ENCODE results near the gene DNAJB13.

The DNAJB13 gene

DNA sequence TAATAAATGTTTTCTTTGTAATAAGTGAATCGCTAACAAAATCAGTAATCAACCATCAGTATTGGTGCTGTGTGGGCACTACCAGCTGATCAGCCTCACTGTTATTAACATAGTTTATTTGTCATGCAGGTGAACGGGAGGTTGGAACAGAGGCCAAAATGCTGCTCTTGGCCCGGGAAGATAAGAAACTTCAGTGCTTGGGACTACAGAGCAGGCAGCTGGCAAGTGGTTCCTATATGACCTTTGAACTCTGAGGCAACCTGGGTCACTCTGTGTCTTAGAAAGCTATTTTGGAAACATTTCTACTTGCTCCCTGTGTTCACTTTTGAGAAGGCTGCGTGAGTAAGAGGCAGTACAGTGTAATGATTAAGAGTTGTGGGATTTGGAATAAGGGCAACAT lies 36.5 kb upstream of the DNAJB13 start (continued):
- TF ChIP-seq ZNF416 (tag by site-specific recombination; IDR thresholded peaks at IDR 0.05) = no peak
- TF ChIP-seq, protein P1, sequence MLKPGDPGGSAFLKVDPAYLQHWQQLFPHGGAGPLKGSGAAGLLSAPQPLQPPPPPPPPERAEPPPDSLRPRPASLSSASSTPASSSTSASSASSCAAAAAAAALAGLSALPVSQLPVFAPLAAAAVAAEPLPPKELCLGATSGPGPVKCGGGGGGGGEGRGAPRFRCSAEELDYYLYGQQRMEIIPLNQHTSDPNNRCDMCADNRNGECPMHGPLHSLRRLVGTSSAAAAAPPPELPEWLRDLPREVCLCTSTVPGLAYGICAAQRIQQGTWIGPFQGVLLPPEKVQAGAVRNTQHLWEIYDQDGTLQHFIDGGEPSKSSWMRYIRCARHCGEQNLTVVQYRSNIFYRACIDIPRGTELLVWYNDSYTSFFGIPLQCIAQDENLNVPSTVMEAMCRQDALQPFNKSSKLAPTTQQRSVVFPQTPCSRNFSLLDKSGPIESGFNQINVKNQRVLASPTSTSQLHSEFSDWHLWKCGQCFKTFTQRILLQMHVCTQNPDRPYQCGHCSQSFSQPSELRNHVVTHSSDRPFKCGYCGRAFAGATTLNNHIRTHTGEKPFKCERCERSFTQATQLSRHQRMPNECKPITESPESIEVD (tag by site-specific recombination; IDR thresholded peaks at IDR 0.05) = no peak
- TF ChIP-seq, protein P2, sequence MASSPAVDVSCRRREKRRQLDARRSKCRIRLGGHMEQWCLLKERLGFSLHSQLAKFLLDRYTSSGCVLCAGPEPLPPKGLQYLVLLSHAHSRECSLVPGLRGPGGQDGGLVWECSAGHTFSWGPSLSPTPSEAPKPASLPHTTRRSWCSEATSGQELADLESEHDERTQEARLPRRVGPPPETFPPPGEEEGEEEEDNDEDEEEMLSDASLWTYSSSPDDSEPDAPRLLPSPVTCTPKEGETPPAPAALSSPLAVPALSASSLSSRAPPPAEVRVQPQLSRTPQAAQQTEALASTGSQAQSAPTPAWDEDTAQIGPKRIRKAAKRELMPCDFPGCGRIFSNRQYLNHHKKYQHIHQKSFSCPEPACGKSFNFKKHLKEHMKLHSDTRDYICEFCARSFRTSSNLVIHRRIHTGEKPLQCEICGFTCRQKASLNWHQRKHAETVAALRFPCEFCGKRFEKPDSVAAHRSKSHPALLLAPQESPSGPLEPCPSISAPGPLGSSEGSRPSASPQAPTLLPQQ (tag by site-specific recombination; IDR thresholded peaks at IDR 0.05) = no peak
- TF ChIP-seq KLF7 (tag by site-specific recombination; IDR thresholded peaks at IDR 0.05; ENCODE audit: borderline replicate concordance) = no peak
- no peak for TF ChIP-seq SP2 (tag by site-specific recombination; IDR thresholded peaks at IDR 0.05)
- TF ChIP-seq ZNF677 (tag by site-specific recombination; IDR thresholded peaks at IDR 0.05) = no peak
- no peak for TF ChIP-seq ZFP37 (tag by site-specific recombination; IDR thresholded peaks at IDR 0.05)

DNA sequence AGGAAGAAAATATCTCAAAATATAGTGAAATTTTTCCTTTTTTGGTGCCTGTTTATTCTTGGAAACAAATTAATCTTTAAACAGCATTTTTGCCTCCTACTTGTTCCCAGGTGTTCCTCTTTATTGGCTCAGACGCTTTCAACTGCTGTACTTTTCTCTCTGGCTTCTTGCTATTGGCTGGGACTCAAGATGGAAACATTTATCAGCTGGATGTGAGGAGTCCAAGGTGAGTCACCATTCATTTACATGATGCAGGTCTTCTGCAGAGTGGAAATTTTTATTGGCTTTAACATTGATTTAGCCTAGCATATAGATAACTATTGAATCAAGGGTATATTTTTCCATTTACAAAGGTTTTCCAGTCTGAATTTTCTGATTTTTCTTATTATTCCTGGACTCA lies 34.4 kb upstream of the DNAJB13 start:
- Histone ChIP-seq H3K4me1 (ENCODE audit: control insufficient read depth, insufficient read depth, low read length) (no peaks in the 10 kb centered on the region), H3K27ac (ENCODE audit: extremely low read depth, low read depth, low read length) (no peak overlapping the region), H3K4me3 (ENCODE audit: low read depth, low read length) (no peak overlapping the region), H3K9me3 (ENCODE audit: control insufficient read depth, insufficient read depth, low read depth, low read length) (no peaks in the 10 kb centered on the region), H3K36me3 (ENCODE audit: control insufficient read depth in 2 of 2, insufficient read depth in 1 of 2, low read length in 2 of 2) (peaks cover 11 to 71% of the 10 kb centered on the region in 2 experiments; a peak in 2 of 3 replicates)
- CTCF ChIA-PET = interaction anchor here (0.7 to 1.4 kb wide), 3 partner anchors 15 to 564 kb away, joined by 3 to 4 read pairs (median 4); no protein-coding TSS in a partner anchor
- POLR2A ChIA-PET = interaction anchor here (0.8 kb wide), 1 partner anchor 155 kb away, joined by 4 read pairs; the partner anchor contains the start of gene RAB6A
- no peak for TF ChIP-seq FEZF1 (tag by site-specific recombination; IDR thresholded peaks at IDR 0.05)
- no peak for TF ChIP-seq ZNF555 (tag by site-specific recombination; conservative IDR thresholded peaks at IDR 0.05)
- TF ChIP-seq ZNF544 (tag by site-specific recombination; IDR thresholded peaks at IDR 0.05) = no peak
- no peak for TF ChIP-seq KLF9 (tag by site-specific recombination; IDR thresholded peaks at IDR 0.05; ENCODE audit: low read depth)
- TF ChIP-seq, protein P3, sequence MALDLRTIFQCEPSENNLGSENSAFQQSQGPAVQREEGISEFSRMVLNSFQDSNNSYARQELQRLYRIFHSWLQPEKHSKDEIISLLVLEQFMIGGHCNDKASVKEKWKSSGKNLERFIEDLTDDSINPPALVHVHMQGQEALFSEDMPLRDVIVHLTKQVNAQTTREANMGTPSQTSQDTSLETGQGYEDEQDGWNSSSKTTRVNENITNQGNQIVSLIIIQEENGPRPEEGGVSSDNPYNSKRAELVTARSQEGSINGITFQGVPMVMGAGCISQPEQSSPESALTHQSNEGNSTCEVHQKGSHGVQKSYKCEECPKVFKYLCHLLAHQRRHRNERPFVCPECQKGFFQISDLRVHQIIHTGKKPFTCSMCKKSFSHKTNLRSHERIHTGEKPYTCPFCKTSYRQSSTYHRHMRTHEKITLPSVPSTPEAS (tag by site-specific recombination; IDR thresholded peaks at IDR 0.05) = no peak
- TF ChIP-seq, protein P4, sequence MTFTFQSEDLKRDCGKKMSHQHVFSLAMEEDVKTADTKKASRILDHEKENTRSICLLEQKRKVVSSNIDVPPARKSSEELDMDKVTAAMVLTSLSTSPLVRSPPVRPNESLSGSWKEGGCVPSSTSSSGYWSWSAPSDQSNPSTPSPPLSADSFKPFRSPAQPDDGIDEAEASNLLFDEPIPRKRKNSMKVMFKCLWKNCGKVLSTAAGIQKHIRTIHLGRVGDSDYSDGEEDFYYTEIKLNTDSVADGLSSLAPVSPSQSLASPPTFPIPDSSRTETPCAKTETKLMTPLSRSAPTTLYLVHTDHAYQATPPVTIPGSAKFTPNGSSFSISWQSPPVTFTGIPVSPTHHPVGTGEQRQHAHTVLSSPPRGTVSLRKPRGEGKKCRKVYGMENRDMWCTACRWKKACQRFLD (tag by site-specific recombination; IDR thresholded peaks at IDR 0.05) = no peak
- TF ChIP-seq, protein P5, sequence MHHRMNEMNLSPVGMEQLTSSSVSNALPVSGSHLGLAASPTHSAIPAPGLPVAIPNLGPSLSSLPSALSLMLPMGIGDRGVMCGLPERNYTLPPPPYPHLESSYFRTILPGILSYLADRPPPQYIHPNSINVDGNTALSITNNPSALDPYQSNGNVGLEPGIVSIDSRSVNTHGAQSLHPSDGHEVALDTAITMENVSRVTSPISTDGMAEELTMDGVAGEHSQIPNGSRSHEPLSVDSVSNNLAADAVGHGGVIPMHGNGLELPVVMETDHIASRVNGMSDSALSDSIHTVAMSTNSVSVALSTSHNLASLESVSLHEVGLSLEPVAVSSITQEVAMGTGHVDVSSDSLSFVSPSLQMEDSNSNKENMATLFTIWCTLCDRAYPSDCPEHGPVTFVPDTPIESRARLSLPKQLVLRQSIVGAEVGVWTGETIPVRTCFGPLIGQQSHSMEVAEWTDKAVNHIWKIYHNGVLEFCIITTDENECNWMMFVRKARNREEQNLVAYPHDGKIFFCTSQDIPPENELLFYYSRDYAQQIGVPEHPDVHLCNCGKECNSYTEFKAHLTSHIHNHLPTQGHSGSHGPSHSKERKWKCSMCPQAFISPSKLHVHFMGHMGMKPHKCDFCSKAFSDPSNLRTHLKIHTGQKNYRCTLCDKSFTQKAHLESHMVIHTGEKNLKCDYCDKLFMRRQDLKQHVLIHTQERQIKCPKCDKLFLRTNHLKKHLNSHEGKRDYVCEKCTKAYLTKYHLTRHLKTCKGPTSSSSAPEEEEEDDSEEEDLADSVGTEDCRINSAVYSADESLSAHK (tag by site-specific recombination; IDR thresholded peaks at IDR 0.05) = no peak
- no peak for TF ChIP-seq ZNF214 (tag by site-specific recombination; IDR thresholded peaks at IDR 0.05; ENCODE audit: borderline replicate concordance)
- TF ChIP-seq ZNF239 (tag by site-specific recombination; IDR thresholded peaks at IDR 0.05) = no peak
- TF ChIP-seq ZNF157 (tag by site-specific recombination; IDR thresholded peaks at IDR 0.05) = no peak
- TF ChIP-seq ZNF610 (tag by site-specific recombination; IDR thresholded peaks at IDR 0.05; ENCODE audit: borderline replicate concordance) = no peak
- TF ChIP-seq ZNF37A (tag by site-specific recombination; IDR thresholded peaks at IDR 0.05) = no peak
- TF ChIP-seq PRDM1 (tag by site-specific recombination; IDR thresholded peaks at IDR 0.05) = no peak
- TF ChIP-seq, protein P6, sequence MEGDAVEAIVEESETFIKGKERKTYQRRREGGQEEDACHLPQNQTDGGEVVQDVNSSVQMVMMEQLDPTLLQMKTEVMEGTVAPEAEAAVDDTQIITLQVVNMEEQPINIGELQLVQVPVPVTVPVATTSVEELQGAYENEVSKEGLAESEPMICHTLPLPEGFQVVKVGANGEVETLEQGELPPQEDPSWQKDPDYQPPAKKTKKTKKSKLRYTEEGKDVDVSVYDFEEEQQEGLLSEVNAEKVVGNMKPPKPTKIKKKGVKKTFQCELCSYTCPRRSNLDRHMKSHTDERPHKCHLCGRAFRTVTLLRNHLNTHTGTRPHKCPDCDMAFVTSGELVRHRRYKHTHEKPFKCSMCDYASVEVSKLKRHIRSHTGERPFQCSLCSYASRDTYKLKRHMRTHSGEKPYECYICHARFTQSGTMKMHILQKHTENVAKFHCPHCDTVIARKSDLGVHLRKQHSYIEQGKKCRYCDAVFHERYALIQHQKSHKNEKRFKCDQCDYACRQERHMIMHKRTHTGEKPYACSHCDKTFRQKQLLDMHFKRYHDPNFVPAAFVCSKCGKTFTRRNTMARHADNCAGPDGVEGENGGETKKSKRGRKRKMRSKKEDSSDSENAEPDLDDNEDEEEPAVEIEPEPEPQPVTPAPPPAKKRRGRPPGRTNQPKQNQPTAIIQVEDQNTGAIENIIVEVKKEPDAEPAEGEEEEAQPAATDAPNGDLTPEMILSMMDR (tag by site-specific recombination; IDR thresholded peaks at IDR 0.05) = no peak
- TF ChIP-seq, protein P7, sequence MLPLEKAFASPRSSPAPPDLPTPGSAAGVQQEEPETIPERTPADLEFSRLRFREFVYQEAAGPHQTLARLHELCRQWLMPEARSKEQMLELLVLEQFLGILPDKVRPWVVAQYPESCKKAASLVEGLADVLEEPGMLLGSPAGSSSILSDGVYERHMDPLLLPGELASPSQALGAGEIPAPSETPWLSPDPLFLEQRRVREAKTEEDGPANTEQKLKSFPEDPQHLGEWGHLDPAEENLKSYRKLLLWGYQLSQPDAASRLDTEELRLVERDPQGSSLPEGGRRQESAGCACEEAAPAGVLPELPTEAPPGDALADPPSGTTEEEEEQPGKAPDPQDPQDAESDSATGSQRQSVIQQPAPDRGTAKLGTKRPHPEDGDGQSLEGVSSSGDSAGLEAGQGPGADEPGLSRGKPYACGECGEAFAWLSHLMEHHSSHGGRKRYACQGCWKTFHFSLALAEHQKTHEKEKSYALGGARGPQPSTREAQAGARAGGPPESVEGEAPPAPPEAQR (tag by site-specific recombination; IDR thresholded peaks at IDR 0.05) = no peak
- TF ChIP-seq, protein P8, sequence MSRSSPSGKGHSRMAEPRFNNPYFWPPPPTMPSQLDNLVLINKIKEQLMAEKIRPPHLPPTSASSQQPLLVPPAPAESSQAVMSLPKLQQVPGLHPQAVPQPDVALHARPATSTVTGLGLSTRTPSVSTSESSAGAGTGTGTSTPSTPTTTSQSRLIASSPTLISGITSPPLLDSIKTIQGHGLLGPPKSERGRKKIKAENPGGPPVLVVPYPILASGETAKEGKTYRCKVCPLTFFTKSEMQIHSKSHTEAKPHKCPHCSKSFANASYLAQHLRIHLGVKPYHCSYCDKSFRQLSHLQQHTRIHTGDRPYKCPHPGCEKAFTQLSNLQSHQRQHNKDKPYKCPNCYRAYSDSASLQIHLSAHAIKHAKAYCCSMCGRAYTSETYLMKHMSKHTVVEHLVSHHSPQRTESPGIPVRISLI (tag by site-specific recombination; IDR thresholded peaks at IDR 0.05) = no peak
- TF ChIP-seq ZNF529 (tag by site-specific recombination; IDR thresholded peaks at IDR 0.05; ENCODE audit: insufficient replicate concordance) = no peak
- no peak for TF ChIP-seq ZNF623 (tag by site-specific recombination; IDR thresholded peaks at IDR 0.05)

Data from HEK293 (cell line).